GM15510 (cell line): ENCODE results near the gene FEM1B.

Source experiments
- POLR2A ChIP-seq: IDR thresholded peaks from 3 replicates; pipeline ENCODE4 v1.6.1; 2011; ENCODE audit warnings: borderline replicate concordance; ENCODE audit not compliant: insufficient read length; ENCODE audit errors: extremely low read depth

Gene FEM1B

GRCh38 chr15:68330416-68330815 is 52.9 kb downstream of the FEM1B start:
- TF ChIP-seq POLR2A, result no peak

GRCh38 chr15:68330901-68331300 is 53.4 kb downstream of the FEM1B start:
- no peak for TF ChIP-seq POLR2A

GRCh38 chr15:68332266-68332665 is 54.7 kb downstream of the FEM1B start:
- TF ChIP-seq POLR2A, result no peak

GRCh38 chr15:68333775-68334470 is 56.4 kb downstream of the FEM1B start:
- TF ChIP-seq POLR2A, result no peak

- TF ChIP-seq POLR2A, result no peak
Observed at GRCh38 chr15:68334661-68335124, 57.1 kb downstream of the FEM1B start.

- no peak for TF ChIP-seq POLR2A
Observed at GRCh38 chr15:68335251-68335650, 57.7 kb downstream of the FEM1B start.

GRCh38 chr15:68335655-68336054 is 58.1 kb downstream of the FEM1B start:
- no peak for TF ChIP-seq POLR2A

- no peak for TF ChIP-seq POLR2A
Observed at GRCh38 chr15:68336516-68336915, 59.0 kb downstream of the FEM1B start.

GRCh38 chr15:68337826-68338225 is 60.3 kb downstream of the FEM1B start:
- no peak for TF ChIP-seq POLR2A

GRCh38 chr15:68339481-68339880 is 61.9 kb downstream of the FEM1B start:
- no peak for TF ChIP-seq POLR2A

GRCh38 chr15:68340726-68341671 is 63.5 kb downstream of the FEM1B start:
- no peak for TF ChIP-seq POLR2A

GRCh38 chr15:68341760-68342725 is 64.5 kb downstream of the FEM1B start:
- no peak for TF ChIP-seq POLR2A

GRCh38 chr15:68343579-68344225 is 66.2 kb downstream of the FEM1B start:
- no peak for TF ChIP-seq POLR2A

- TF ChIP-seq POLR2A, result no peak
Observed at GRCh38 chr15:68344600-68344999, 67.1 kb downstream of the FEM1B start.
